Uterus (tissue), 2 donors: Measurements from ENCODE around the gene PEG3.

Source experiments
- CTCF ChIP-seq, 4 experiments: fragments of 200-600 bp in 2 of 4; fragments of 450-650 bp in 2 of 4; sonication (generic) in 2 of 4; IDR thresholded peaks; one replicate each; pipeline ENCODE4 v1.5.1; 2016 to 2019; ENCODE audit warnings: antibody characterized with exemption in 4 of 4, mild to moderate bottlenecking in 2 of 4, moderate library complexity in 1 of 4
- POLR2A ChIP-seq, 2 donors: fragments of 450-650 bp; IDR thresholded peaks; one replicate each; pipeline ENCODE4 v1.6.1; 2016; ENCODE audit warnings: antibody characterized with exemption in 2 of 2, mild to moderate bottlenecking in 1 of 2, moderate library complexity in 1 of 2

- no peak for TF ChIP-seq CTCF (IDR thresholded peaks at IDR 0.05)
- no peak for TF ChIP-seq POLR2A (IDR thresholded peaks at IDR 0.05)
Observed at GRCh38 chr19:56841193-56841543, 642 bp upstream of the PEG3 start.
